GM12878 (cell line): ENCODE measurements around the gene MAGI2. TPM values are rescaled to one million over a fixed set of nuclear protein-coding genes. Genes with fewer than 3 reads are reported as not detected.

Experiments
- CTCF ChIP-seq, 3 experiments: IDR thresholded peaks in 2 of 3; conservative IDR thresholded peaks in 1 of 3; 2 replicates each; pipeline ENCODE4 v1.5.1; 2011; ENCODE audit warnings: low read depth in 3 of 3, low read length in 3 of 3, mild to moderate bottlenecking in 3 of 3, control low read depth in 2 of 3, moderate library complexity in 2 of 3, inconsistent platforms in 1 of 3, mixed read lengths in 1 of 3; ENCODE audit not compliant: control insufficient read depth in 2 of 3, insufficient read depth in 1 of 3; ENCODE audit errors: extremely low read depth in 1 of 3
- JUND ChIP-seq: IDR thresholded peaks from 2 replicates; pipeline ENCODE4 v1.6.1; 2012; ENCODE audit warnings: low read depth, mild to moderate bottlenecking, low read length, improper control_type of control experiment, moderate library complexity
- polyA plus RNA-seq, 11 experiments: library from polyadenylated mRNA; depleted of rRNA in 4 of 11; unstranded in 6 of 11; stranded (reverse) in 5 of 11; fragments of >200 nt; fragmentation: Nextera tagmentation in 4 of 11; fragmentation: Illumina TruSeq in 1 of 11; extraction: Ambion mirVana in 4 of 11; extraction: Trizol in 1 of 11; gene quantifications; 1 replicate in 1 of 11; 2 replicates in 10 of 11; pipeline versions ENCODE4 v1.2.1 to v1.2.3, GENCODE V29; 2011 to 2016; ENCODE audit warnings: inconsistent platforms in 2 of 11, missing spikeins in 2 of 11, low read depth in 1 of 11
- total RNA-seq, 4 experiments: library from RNA; depleted of rRNA in 3 of 4; stranded (reverse); fragments of >200 nt in 3 of 4; fragmentation: Illumina TruSeq in 1 of 4; extraction: Trizol in 1 of 4; gene quantifications; 2 replicates each; pipeline versions ENCODE4 v1.2.1 to v1.2.3, GENCODE V29; 2013 to 2021
- TF ChIP-seq, protein P1 (sequence below): IDR thresholded peaks from 2 replicates; pipeline ENCODE4 v1.6.1; 2012; ENCODE audit warnings: improper control_type of control experiment, low read depth, low read length; ENCODE audit not compliant: insufficient replicate concordance
- TF ChIP-seq, protein P2 (sequence below): fragments of 450-650 bp; IDR thresholded peaks from 2 replicates; pipeline ENCODE4 v1.6.1; 2016; ENCODE audit warnings: mild to moderate bottlenecking, moderate library complexity, borderline replicate concordance

The MAGI2 gene
- total and polyA plus RNA-seq, 10 of the 15 experiments (the other 5 are each of a cell fraction or from before 2014, with no cell fraction given), result 0.01 to 0.31 (median 0.05) TPM; not detected in 2

GRCh38 chr7:79132844-79133451 is 320.5 kb downstream of the MAGI2 start (continued):
- TF ChIP-seq, protein P1, sequence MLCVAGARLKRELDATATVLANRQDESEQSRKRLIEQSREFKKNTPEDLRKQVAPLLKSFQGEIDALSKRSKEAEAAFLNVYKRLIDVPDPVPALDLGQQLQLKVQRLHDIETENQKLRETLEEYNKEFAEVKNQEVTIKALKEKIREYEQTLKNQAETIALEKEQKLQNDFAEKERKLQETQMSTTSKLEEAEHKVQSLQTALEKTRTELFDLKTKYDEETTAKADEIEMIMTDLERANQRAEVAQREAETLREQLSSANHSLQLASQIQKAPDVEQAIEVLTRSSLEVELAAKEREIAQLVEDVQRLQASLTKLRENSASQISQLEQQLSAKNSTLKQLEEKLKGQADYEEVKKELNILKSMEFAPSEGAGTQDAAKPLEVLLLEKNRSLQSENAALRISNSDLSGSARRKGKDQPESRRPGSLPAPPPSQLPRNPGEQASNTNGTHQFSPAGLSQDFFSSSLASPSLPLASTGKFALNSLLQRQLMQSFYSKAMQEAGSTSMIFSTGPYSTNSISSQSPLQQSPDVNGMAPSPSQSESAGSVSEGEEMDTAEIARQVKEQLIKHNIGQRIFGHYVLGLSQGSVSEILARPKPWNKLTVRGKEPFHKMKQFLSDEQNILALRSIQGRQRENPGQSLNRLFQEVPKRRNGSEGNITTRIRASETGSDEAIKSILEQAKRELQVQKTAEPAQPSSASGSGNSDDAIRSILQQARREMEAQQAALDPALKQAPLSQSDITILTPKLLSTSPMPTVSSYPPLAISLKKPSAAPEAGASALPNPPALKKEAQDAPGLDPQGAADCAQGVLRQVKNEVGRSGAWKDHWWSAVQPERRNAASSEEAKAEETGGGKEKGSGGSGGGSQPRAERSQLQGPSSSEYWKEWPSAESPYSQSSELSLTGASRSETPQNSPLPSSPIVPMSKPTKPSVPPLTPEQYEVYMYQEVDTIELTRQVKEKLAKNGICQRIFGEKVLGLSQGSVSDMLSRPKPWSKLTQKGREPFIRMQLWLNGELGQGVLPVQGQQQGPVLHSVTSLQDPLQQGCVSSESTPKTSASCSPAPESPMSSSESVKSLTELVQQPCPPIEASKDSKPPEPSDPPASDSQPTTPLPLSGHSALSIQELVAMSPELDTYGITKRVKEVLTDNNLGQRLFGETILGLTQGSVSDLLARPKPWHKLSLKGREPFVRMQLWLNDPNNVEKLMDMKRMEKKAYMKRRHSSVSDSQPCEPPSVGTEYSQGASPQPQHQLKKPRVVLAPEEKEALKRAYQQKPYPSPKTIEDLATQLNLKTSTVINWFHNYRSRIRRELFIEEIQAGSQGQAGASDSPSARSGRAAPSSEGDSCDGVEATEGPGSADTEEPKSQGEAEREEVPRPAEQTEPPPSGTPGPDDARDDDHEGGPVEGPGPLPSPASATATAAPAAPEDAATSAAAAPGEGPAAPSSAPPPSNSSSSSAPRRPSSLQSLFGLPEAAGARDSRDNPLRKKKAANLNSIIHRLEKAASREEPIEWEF, result no peak
- no peak for TF ChIP-seq CTCF (IDR thresholded peaks at IDR 0.05 in 2 of 3, conservative IDR thresholded peaks at IDR 0.05 in 1 of 3; ENCODE audit: control insufficient read depth in 2 of 3, extremely low read depth in 1 of 3, insufficient read depth in 1 of 3, low read depth in 3 of 3, low read length in 3 of 3)
- no peak for TF ChIP-seq JUND
- TF ChIP-seq, protein P2, sequence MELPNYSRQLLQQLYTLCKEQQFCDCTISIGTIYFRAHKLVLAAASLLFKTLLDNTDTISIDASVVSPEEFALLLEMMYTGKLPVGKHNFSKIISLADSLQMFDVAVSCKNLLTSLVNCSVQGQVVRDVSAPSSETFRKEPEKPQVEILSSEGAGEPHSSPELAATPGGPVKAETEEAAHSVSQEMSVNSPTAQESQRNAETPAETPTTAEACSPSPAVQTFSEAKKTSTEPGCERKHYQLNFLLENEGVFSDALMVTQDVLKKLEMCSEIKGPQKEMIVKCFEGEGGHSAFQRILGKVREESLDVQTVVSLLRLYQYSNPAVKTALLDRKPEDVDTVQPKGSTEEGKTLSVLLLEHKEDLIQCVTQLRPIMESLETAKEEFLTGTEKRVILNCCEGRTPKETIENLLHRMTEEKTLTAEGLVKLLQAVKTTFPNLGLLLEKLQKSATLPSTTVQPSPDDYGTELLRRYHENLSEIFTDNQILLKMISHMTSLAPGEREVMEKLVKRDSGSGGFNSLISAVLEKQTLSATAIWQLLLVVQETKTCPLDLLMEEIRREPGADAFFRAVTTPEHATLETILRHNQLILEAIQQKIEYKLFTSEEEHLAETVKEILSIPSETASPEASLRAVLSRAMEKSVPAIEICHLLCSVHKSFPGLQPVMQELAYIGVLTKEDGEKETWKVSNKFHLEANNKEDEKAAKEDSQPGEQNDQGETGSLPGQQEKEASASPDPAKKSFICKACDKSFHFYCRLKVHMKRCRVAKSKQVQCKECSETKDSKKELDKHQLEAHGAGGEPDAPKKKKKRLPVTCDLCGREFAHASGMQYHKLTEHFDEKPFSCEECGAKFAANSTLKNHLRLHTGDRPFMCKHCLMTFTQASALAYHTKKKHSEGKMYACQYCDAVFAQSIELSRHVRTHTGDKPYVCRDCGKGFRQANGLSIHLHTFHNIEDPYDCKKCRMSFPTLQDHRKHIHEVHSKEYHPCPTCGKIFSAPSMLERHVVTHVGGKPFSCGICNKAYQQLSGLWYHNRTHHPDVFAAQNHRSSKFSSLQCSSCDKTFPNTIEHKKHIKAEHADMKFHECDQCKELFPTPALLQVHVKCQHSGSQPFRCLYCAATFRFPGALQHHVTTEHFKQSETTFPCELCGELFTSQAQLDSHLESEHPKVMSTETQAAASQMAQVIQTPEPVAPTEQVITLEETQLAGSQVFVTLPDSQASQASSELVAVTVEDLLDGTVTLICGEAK, result no peak
